Measurements from ENCODE around the gene VAV2.

- TF ChIP-seq, protein P1, sequence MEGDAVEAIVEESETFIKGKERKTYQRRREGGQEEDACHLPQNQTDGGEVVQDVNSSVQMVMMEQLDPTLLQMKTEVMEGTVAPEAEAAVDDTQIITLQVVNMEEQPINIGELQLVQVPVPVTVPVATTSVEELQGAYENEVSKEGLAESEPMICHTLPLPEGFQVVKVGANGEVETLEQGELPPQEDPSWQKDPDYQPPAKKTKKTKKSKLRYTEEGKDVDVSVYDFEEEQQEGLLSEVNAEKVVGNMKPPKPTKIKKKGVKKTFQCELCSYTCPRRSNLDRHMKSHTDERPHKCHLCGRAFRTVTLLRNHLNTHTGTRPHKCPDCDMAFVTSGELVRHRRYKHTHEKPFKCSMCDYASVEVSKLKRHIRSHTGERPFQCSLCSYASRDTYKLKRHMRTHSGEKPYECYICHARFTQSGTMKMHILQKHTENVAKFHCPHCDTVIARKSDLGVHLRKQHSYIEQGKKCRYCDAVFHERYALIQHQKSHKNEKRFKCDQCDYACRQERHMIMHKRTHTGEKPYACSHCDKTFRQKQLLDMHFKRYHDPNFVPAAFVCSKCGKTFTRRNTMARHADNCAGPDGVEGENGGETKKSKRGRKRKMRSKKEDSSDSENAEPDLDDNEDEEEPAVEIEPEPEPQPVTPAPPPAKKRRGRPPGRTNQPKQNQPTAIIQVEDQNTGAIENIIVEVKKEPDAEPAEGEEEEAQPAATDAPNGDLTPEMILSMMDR (conservative IDR thresholded peaks at IDR 0.05): no peak
- no peak for TF ChIP-seq ZFX (IDR thresholded peaks at IDR 0.05)
Observed at GRCh38 chr9:133981589-133981957, 10.6 kb downstream of the VAV2 start.

Measured in C4-2B (cell line).